Measurements from ENCODE around the gene COL4A3. TPM values are rescaled to one million over a fixed set of nuclear protein-coding genes. Genes with fewer than 3 reads are reported as not detected.

Gene COL4A3
- total RNA-seq, 1 experiment from 2014 or later, result 0.12 TPM

- Mint-ChIP-seq H3K36me3 (ENCODE audit: insufficient read depth, unreplicated experiment) (no peaks in the 10 kb centered on the region), H3K27me3 (ENCODE audit: insufficient read depth, unreplicated experiment) (no peaks in the 10 kb centered on the region), H3K9me3 (ENCODE audit: unreplicated experiment) (peaks cover 7% of the 10 kb centered on the region), H3K4me1 (ENCODE audit: insufficient read depth, unreplicated experiment) (peaks cover 11% of the 10 kb centered on the region), H3K4me3 (ENCODE audit: unreplicated experiment) (no peak overlapping the region), H3K27ac (ENCODE audit: low read depth, unreplicated experiment) (no peak overlapping the region)
- BruUV-seq (replicated peaks), result no TSS peak
- intact Hi-C loops (cut with micrococcal nuclease), result no loop called here
- TF ChIP-seq CTCF (IDR thresholded peaks at IDR 0.05; ENCODE audit: unreplicated experiment), result no peak
- ChIA-PET CTCF (interaction anchor here (0.6 kb wide), 1 partner anchor 12 kb away, joined by 3 read pairs; no protein-coding TSS in a partner anchor), POLR2A (interaction anchor here (1.4 kb wide), 1 partner anchor 11 kb away, joined by 3 read pairs; the partner anchor contains the start of gene MFF)
- no peak for DNase-seq (ENCODE audit: unreplicated experiment)
Observed at GRCh38 chr2:227313310-227313709, 148.9 kb downstream of the COL4A3 start.

DNA sequence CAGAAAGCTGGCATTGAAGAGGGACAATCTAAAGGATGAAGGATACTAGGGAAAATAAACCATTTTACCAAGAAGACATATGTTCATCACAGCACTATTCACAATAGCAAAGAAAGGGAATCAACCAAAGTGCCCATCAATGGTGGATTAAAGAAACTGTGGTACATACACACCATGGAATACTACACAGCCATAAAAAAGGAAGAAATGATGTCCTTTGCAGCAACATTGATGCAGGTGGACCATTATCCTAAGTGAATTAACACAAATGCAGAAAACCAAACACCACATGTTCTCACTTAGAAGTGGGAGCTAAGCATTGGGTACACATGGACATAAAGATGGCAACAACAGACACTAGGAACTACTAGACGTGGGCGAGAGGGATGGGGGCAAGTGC, 153.4 kb downstream of the COL4A3 start:
- Mint-ChIP-seq H3K36me3 (ENCODE audit: insufficient read depth, unreplicated experiment) (no peaks in the 10 kb centered on the region), H3K27ac (ENCODE audit: low read depth, unreplicated experiment) (no peak overlapping the region), H3K27me3 (ENCODE audit: insufficient read depth, unreplicated experiment) (no peaks in the 10 kb centered on the region), H3K4me3 (ENCODE audit: unreplicated experiment) (no peak overlapping the region), H3K4me1 (ENCODE audit: insufficient read depth, unreplicated experiment) (no peaks in the 10 kb centered on the region), H3K9me3 (ENCODE audit: unreplicated experiment) (peaks cover 7% of the 10 kb centered on the region)
- intact Hi-C loops (cut with micrococcal nuclease), result no loop called here
- ChIA-PET POLR2A (no interaction called here), CTCF (no interaction called here)
- no peak for DNase-seq (ENCODE audit: unreplicated experiment)
- BruUV-seq (replicated peaks), result no TSS peak
- no peak for TF ChIP-seq CTCF (IDR thresholded peaks at IDR 0.05; ENCODE audit: unreplicated experiment)

DNA sequence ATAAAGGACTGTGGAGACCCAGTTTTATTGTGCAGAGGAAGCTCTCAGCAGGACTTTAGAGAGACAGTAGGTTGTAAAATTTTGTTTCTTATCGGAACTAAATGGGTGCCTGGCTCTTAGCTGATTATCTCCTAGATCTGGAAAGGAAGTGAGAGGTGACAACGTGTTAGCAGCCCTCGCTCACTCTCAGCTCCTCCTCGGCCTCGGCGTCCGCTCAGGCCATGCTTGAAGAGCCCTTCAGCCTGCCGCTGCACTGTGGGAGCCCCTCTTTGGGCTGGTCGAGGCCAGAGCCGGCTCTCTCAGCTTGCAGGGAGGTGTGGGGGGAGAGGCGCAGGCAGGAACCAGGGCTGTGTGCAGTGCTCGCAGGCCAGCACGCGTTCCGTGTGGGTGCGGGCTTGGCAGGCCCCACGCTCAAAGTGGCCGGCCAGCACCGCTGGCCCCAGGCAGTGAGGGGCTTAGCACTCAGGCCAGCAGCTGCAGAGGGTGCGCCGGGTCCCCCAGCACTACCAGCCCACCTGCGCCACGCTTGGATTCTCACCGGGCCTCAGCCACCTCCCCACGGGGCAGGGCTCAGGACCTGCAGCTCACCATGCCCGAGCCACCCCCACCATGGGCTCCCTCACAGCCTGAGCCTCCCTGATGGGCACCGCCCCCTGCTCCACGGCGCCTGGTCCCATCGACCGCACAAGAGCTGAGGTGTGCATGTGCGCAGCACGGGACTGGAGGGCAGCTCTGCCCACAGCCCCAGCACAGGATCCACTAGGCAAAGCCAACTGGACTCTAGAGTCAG, 156.1 kb downstream of the COL4A3 start:
- no peaks in the 10 kb centered on the region for H3K27me3 Mint-ChIP-seq (ENCODE audit: insufficient read depth, unreplicated experiment)
- no peak for DNase-seq (ENCODE audit: unreplicated experiment)
- CTCF ChIA-PET, result interaction anchor here (0.7 to 0.9 kb wide), 2 partner anchors 24 to 326 kb away, joined by 3 read pairs; no protein-coding TSS in a partner anchor
- H3K4me1 Mint-ChIP-seq (ENCODE audit: insufficient read depth, unreplicated experiment), result no peaks in the 10 kb centered on the region
- no peak overlapping the region for H3K27ac Mint-ChIP-seq (ENCODE audit: low read depth, unreplicated experiment)
- no TSS peak for BruUV-seq (replicated peaks)
- H3K9me3 Mint-ChIP-seq (ENCODE audit: unreplicated experiment), result peaks cover 7% of the 10 kb centered on the region
- H3K36me3 Mint-ChIP-seq (ENCODE audit: insufficient read depth, unreplicated experiment), result no peaks in the 10 kb centered on the region
- H3K4me3 Mint-ChIP-seq (ENCODE audit: unreplicated experiment), result no peak overlapping the region
- no peak for TF ChIP-seq CTCF (IDR thresholded peaks at IDR 0.05; ENCODE audit: unreplicated experiment)
- intact Hi-C loops (cut with micrococcal nuclease), result loop anchor here (10.0 kb wide), 1 partner anchor 444 kb away; no protein-coding TSS in a partner anchor
- POLR2A ChIA-PET, result interaction anchor here (0.8 to 1.6 kb wide), 2 partner anchors 10 to 58 kb away, joined by 5 to 7 read pairs; no protein-coding TSS in a partner anchor

- CTCF ChIA-PET, result interaction anchor here (1.6 kb wide), 1 partner anchor 85 kb away, joined by 5 read pairs; no protein-coding TSS in a partner anchor
- no peak for DNase-seq (ENCODE audit: unreplicated experiment)
- Mint-ChIP-seq H3K36me3 (ENCODE audit: insufficient read depth, unreplicated experiment) (no peaks in the 10 kb centered on the region), H3K27ac (ENCODE audit: low read depth, unreplicated experiment) (no peak overlapping the region), H3K27me3 (ENCODE audit: insufficient read depth, unreplicated experiment) (no peaks in the 10 kb centered on the region), H3K9me3 (ENCODE audit: unreplicated experiment) (peaks cover 3% of the 10 kb centered on the region), H3K4me1 (ENCODE audit: insufficient read depth, unreplicated experiment) (peaks cover 5% of the 10 kb centered on the region), H3K4me3 (ENCODE audit: unreplicated experiment) (no peak overlapping the region)
- intact Hi-C loops (cut with micrococcal nuclease), result loop anchor here (10.0 kb wide), 1 partner anchor 442 kb away; no protein-coding TSS in a partner anchor
- TF ChIP-seq CTCF (IDR thresholded peaks at IDR 0.05; ENCODE audit: unreplicated experiment), result no peak
- POLR2A ChIA-PET, result interaction anchor here (0.6 kb wide), 1 partner anchor 176 kb away, joined by 4 read pairs; no protein-coding TSS in a partner anchor
- BruUV-seq (replicated peaks), result no TSS peak
Observed at GRCh38 chr2:227322530-227323205, 158.2 kb downstream of the COL4A3 start.

All from MCF 10A (cell line).